ENCODE results near the gene EFEMP2. TPM values are rescaled to one million over a fixed set of nuclear protein-coding genes. Genes with fewer than 3 reads are reported as not detected.

The EFEMP2 gene
- total RNA-seq, 1 experiment from 2014 or later, result 23.7 TPM

DNA sequence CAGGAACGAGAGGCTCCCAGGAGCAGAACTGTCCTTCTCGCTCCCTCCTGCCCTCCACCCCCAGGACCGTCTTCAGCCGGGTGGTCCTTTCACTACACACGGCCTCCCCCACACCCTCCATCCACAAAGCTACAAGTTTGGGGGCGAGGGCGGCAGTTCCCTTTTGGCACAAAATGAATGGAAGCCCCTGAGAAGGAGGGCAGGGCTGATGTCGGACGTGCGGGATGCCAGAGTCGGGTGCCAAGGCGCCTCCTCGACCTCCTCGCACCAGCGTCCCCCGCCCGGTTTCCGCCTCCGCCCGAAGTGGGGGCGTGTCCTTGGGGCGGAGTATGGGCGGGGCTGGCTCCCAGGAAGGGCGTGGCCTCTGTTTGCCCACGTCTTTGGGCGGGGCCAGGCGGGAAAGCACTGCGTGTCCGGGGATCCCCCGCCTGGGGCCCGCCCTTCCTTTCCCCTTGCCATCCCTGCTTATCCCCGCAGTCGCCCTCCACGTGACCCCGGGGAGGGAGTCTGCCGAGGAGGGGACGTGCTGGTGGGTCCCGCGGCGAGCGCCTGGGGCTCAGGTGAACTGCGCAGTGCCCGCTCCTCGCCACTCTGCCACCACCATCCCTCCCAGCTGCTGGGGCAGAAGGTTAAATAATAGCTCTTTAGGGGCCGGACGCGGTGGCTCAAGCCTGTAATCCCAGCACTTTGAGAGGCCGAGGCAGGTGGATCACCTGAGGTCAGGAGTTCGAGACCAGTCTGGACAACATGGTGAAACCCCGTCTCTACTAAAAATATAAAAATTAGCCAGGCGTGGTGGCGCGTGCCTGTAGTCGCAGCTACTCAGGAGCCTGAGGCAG is 937 bp upstream of the EFEMP2 start:
- TF ChIP-seq, protein P1, sequence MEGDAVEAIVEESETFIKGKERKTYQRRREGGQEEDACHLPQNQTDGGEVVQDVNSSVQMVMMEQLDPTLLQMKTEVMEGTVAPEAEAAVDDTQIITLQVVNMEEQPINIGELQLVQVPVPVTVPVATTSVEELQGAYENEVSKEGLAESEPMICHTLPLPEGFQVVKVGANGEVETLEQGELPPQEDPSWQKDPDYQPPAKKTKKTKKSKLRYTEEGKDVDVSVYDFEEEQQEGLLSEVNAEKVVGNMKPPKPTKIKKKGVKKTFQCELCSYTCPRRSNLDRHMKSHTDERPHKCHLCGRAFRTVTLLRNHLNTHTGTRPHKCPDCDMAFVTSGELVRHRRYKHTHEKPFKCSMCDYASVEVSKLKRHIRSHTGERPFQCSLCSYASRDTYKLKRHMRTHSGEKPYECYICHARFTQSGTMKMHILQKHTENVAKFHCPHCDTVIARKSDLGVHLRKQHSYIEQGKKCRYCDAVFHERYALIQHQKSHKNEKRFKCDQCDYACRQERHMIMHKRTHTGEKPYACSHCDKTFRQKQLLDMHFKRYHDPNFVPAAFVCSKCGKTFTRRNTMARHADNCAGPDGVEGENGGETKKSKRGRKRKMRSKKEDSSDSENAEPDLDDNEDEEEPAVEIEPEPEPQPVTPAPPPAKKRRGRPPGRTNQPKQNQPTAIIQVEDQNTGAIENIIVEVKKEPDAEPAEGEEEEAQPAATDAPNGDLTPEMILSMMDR (IDR thresholded peaks at IDR 0.05), result no peak
- peak; percentile 61; the same call in 1 of the 2 replicates for TF ChIP-seq POLR2AphosphoS5 (IDR thresholded peaks at IDR 0.05; ENCODE audit: low read depth, low read length)
- CTCF ChIA-PET, result interaction anchor here (0.7 to 1.2 kb wide), 3 partner anchors 11 to 86 kb away, joined by 5 to 24 read pairs (median 6); partner anchors contain the start of gene FIBP
- Histone ChIP-seq H3K4me1 (ENCODE audit: control insufficient read depth, insufficient read depth, low read length) (peaks cover 12% of the 10 kb centered on the region), H3K27me3 (ENCODE audit: control insufficient read depth, insufficient read depth, low read length) (no peaks in the 10 kb centered on the region), H3K27ac (ENCODE audit: low read length) (peak overlapping the region; percentile 86), H3K36me3 (ENCODE audit: control insufficient read depth, insufficient read depth, low read length) (no peaks in the 10 kb centered on the region), H3K9me3 (ENCODE audit: control insufficient read depth, insufficient read depth, low read depth, low read length) (no peaks in the 10 kb centered on the region), H3K4me3 (ENCODE audit: low read depth in 2 of 2, low read length in 2 of 2) (peak overlapping the region; percentile 57 to 73)
- intact Hi-C loops (cut with micrococcal nuclease; ENCODE audit: unreplicated experiment) (no loop called here), in situ Hi-C loops (cut with HindIII; ENCODE audit: low pct_unique_long_range_greater_than_20kb, low sequenced_read_pairs) (no loop called here)
- BruUV-seq (replicated peaks), result no TSS peak
- no peak for DNase-seq (ENCODE audit: low read depth, low spot score)
- POLR2A ChIA-PET, result interaction anchor here (0.5 to 1.0 kb wide), 3 partner anchors 14 to 211 kb away, joined by 3 to 10 read pairs (median 3); partner anchors contain the start of gene RELA
- peak; percentile 83 for ATAC-seq

GRCh38 chr11:65871811-65872548 is 620 bp downstream of the EFEMP2 start:
- ChIA-PET POLR2A (interaction anchor here (0.5 to 1.4 kb wide), 3 partner anchors 19 to 1560 kb away, joined by 3 to 11 read pairs (median 5); no protein-coding TSS in a partner anchor), CTCF (interaction anchor here (0.7 to 1.6 kb wide), 4 partner anchors 12 to 184 kb away, joined by 3 to 6 read pairs (median 4); partner anchors contain the start of gene MUS81)
- ATAC-seq, result peak; percentile 14
- TF ChIP-seq TCF7L2 (IDR thresholded peaks at IDR 0.05; ENCODE audit: low read depth, low read length), result no peak
- no peak for TF ChIP-seq REST (IDR thresholded peaks at IDR 0.05; ENCODE audit: insufficient read depth in 1 of 2, low read depth in 2 of 2, low read length in 1 of 2)
- no peak for TF ChIP-seq SIN3A (IDR thresholded peaks at IDR 0.05; ENCODE audit: borderline replicate concordance, insufficient read depth, low read depth, low read length)
- no peak for TF ChIP-seq POLR2AphosphoS5 (IDR thresholded peaks at IDR 0.05; ENCODE audit: low read depth, low read length)
- TF ChIP-seq, protein P1 (IDR thresholded peaks at IDR 0.05), result no peak
- Histone ChIP-seq H3K27me3 (ENCODE audit: control insufficient read depth, insufficient read depth, low read length) (no peaks in the 10 kb centered on the region), H3K27ac (ENCODE audit: low read length) (peak overlapping the region; percentile 65), H3K36me3 (ENCODE audit: control insufficient read depth, insufficient read depth, low read length) (no peaks in the 10 kb centered on the region), H3K9me3 (ENCODE audit: control insufficient read depth, insufficient read depth, low read depth, low read length) (no peaks in the 10 kb centered on the region), H3K4me1 (ENCODE audit: control insufficient read depth, insufficient read depth, low read length) (peaks cover 12% of the 10 kb centered on the region), H3K4me3 (ENCODE audit: low read depth in 2 of 2, low read length in 2 of 2) (peak overlapping the region; percentile 16 to 57; a peak in 2 of 4 replicates)
- no peak for DNase-seq (ENCODE audit: low read depth, low spot score)
- BruUV-seq (replicated peaks), result no TSS peak
- intact Hi-C loops (cut with micrococcal nuclease; ENCODE audit: unreplicated experiment) (no loop called here), in situ Hi-C loops (cut with HindIII; ENCODE audit: low pct_unique_long_range_greater_than_20kb, low sequenced_read_pairs) (no loop called here)

All from Panc1 (cell line).